ENCODE results near the gene CAPZB. TPM values are rescaled to one million over a fixed set of nuclear protein-coding genes. Genes with fewer than 3 reads are reported as not detected.
"Not testable (repeated sequence)": the region's sequence is repeated elsewhere in the genome, so short reads cannot be mapped to it uniquely, and the experiment has no call there.

The CAPZB gene
- total RNA-seq, 1 experiment from 2014 or later, result 225 TPM

DNA sequence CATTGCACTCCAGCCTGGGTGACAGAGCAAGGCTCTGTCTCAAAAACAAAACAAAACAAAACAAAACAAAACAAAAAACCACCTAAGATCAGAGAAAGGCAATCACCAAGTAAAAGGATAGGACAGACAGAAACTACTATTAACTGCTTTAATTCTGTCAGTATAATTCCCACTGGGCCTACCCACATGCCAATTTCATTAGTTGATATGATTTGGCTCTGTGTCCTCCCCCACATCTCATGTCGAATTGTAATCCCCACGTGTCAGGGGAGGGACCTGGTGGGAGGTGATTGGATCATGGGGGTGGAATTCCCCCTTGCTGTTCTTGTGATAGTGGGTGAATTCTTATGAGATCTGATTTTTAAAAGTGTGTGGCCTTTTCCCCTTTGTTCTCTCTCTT lies 27.2 kb upstream of the CAPZB start:
- no peaks in the 10 kb centered on the region for H3K27me3 ChIP-seq (replicated peaks)
- DNase-seq (ENCODE audit: low read depth in 1 of 2, low spot score in 2 of 2), result no peak
- H3K36me3 ChIP-seq, result no peaks in the 10 kb centered on the region
- H3K9me3 ChIP-seq (replicated peaks), result no peaks in the 10 kb centered on the region
- no peak overlapping the region for H3K4me3 ChIP-seq
- H3K27ac ChIP-seq, result no peak overlapping the region
- peaks cover 10% of the 10 kb centered on the region for H3K4me1 ChIP-seq (replicated peaks)

DNA sequence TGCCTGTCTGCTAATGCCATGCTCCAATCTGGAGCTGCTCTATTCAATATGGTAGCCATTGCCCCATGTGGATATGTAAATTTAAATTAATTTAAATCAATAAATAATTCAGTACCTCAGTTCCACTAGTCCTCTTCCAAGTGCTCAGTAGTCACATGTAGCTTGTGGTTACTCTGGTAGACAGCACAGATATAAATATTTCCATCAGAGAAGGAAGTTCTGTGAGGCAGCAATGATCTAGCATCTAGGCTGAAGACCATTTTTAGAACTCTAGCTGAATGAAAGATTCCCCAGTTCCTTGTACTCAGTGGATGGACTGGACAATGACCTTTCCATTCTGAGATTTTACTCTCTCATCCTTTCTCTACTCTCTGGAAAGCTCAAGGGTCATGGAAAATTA lies 25.8 kb upstream of the CAPZB start:
- no peaks in the 10 kb centered on the region for H3K9me3 ChIP-seq (replicated peaks)
- H3K4me3 ChIP-seq, result no peak overlapping the region
- no peak overlapping the region for H3K27ac ChIP-seq
- no peak for DNase-seq (ENCODE audit: low read depth in 1 of 2, low spot score in 2 of 2)
- H3K4me1 ChIP-seq (replicated peaks), result peaks cover 10% of the 10 kb centered on the region
- H3K27me3 ChIP-seq (replicated peaks), result no peaks in the 10 kb centered on the region
- no peaks in the 10 kb centered on the region for H3K36me3 ChIP-seq

DNA sequence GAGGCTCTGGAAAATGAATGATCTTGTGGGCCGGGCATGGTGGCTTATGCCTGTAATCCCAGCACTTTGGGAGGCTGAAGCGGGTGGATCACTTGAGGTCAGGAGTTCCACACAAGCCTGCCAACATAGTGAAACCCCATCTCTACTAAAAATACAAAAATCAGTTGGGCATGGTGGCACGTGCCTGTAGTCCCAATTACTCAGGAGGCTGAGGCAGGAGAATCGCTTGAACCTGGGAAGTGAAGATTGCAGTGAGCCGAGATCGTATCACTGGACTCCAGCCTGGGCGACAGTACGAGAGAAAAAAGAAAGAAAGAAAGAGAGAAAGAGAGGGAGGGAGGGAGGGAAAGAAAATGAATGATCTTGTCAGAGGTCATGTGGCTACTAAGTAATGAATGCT lies 24.3 kb upstream of the CAPZB start:
- not testable (repeated sequence) for H3K36me3 ChIP-seq; H3K4me3 ChIP-seq; H3K9me3 ChIP-seq (replicated peaks); DNase-seq (ENCODE audit: low read depth in 1 of 2, low spot score in 2 of 2); H3K27ac ChIP-seq; H3K27me3 ChIP-seq (replicated peaks)
- H3K4me1 ChIP-seq (replicated peaks), result peaks cover 22% of the 10 kb centered on the region

DNA sequence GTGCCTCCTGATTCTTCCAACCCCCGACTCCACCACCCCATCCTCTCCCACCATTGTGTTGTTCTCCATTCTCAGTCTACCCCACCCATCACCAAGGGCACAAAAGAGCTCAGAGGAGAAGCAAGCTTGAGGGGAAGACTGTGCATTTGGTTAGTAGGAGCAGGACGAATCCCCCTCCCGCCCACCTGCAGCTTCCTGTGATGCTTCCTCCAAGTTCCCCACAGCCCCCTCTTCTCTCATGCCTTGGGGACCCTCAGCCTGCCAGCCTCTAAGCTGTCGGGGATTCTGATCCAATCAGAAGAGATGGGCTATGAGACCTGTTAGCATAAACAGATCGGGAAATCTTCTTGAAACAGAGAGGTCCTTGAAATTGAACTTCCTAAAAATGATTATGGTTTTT lies 22.2 kb upstream of the CAPZB start:
- Histone ChIP-seq H3K36me3 (no peaks in the 10 kb centered on the region), H3K27ac (no peak overlapping the region), H3K27me3 (replicated peaks) (no peaks in the 10 kb centered on the region), H3K4me3 (no peak overlapping the region), H3K9me3 (replicated peaks) (no peaks in the 10 kb centered on the region), H3K4me1 (replicated peaks) (peaks cover 25% of the 10 kb centered on the region)
- DNase-seq (ENCODE audit: low read depth in 1 of 2, low spot score in 2 of 2), result no peak

DNA sequence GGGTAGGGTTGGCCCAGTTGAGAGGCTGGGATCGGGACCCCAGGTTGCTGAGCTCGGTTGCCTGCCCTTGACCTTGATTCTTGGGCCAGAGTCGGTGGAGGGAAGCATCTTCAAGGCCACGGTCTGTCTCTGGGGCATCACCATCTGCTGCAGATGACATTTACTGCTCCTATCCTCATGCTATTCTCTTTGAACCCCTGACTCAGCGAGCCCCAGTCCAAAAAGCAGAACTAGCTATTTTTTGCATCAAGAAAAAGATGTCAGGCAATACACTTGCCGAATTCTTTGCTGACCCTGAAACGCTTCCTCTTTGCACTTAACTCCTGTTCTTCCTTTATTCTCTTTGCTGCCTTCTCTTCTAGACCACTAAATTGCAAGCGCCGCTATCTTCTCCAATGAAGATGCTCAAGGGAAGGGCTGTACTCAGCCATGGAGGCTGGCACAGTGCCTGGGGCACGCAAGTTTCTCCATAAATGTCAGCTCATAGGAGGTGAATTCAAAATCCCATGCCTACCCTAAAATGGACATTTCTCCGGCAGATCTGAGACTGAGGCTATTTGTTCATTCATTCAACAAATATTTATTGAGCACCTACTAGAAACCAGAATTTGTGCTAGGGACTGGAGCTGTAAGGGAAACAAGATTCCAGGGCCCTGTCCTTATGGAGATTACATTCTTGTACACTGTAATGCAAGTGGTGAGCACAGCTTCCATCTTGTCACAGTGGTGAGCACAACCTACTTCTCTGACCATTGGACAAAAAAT lies 20.5 kb upstream of the CAPZB start:
- Histone ChIP-seq H3K27me3 (replicated peaks) (no peaks in the 10 kb centered on the region), H3K27ac (no peak overlapping the region), H3K4me3 (no peak overlapping the region), H3K36me3 (no peaks in the 10 kb centered on the region), H3K4me1 (replicated peaks) (peaks cover 25% of the 10 kb centered on the region), H3K9me3 (replicated peaks) (no peaks in the 10 kb centered on the region)
- DNase-seq (ENCODE audit: low read depth in 1 of 2, low spot score in 2 of 2), result no peak

DNA sequence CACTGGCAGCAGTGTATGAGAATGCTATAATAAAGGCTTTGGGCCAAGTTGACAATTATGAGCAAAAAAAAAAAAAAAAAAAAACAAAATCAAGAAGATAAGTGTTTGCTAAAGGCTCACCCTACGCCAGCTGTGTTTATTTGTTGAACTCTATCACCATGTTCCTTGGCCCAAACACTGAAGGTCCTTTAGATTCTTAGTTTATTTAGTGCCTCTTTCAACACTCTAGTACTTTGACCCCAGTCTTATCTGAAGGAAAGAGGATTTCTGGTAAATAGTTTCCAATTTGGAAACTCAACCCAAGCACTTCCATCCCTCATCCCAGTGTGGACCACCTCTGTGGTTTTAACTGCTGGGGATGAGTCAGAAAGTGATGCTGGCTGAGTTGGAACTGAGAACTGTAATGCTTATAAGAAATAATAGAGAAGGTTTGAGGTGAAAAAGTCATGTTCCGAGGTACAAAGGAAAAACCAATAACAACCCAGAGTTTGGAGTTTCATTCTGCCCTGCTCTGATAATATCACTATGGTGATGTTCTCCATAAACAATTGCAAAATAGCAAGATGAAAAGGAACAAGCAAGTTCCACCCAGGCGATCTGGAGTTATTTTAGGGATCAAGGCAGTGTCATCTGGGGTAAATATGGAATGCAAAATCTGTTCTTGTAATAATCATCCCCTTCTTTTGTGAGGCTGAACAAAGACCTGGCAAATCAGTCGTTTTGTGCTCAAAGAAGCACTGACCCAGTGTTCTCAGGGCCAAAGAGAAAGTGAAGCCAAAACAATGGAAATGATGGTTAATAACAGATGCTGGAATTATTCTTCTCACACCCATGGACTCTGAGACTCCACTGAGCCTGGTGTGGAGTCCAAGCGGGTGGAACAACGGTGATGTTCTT lies 19.7 kb upstream of the CAPZB start:
- peak in 1 of 2 experiments; percentile 73 for DNase-seq (ENCODE audit: low read depth in 1 of 2, low spot score in 2 of 2)
- Histone ChIP-seq H3K9me3 (replicated peaks) (no peaks in the 10 kb centered on the region), H3K27me3 (replicated peaks) (no peaks in the 10 kb centered on the region), H3K4me1 (replicated peaks) (peaks cover 25% of the 10 kb centered on the region), H3K27ac (no peak overlapping the region), H3K36me3 (no peaks in the 10 kb centered on the region), H3K4me3 (no peak overlapping the region)

DNA sequence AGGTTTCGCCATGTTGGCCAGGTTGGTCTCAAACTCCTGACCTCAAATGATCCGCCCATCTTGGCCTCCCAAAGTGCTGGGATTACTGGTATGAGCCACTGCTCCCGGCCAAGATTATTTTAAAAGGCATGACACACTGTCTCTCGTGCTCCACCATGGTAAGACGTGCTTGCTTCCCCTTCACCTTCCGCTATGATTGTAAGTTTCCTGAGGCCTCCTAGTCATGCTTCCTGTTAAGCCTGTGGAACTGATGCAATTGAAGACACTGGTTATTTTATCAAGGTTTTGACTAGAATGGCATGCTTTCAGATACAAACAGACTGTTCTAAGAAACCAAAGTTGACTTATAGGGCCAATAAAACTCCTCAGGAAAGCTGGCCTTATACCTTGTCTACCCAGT lies 16.9 kb upstream of the CAPZB start:
- H3K27me3 ChIP-seq (replicated peaks); H3K27ac ChIP-seq; H3K36me3 ChIP-seq; DNase-seq (ENCODE audit: low read depth in 1 of 2, low spot score in 2 of 2); H3K9me3 ChIP-seq (replicated peaks); H3K4me3 ChIP-seq: not testable (repeated sequence)
- peaks cover 16% of the 10 kb centered on the region for H3K4me1 ChIP-seq (replicated peaks)

DNA sequence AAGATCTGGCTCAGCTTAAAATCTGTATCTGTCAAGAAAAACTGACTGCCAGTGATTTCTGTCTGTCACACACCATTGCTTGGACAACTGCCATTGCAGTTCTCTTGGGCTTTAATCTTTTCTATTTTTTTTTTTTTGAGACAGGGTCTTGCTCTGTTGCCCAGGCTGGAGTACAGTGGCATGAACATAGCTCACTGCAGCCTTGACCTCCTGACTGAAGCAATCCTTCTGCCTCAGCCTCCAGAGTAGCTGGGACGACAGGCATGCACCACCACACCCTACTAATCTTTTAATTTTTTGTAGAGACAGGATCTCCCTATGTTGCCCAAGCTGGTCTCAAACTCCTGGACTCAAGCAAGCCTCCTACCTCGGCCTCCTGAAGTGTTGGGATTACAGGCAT lies 14.5 kb upstream of the CAPZB start:
- H3K27ac ChIP-seq; H3K9me3 ChIP-seq (replicated peaks); H3K36me3 ChIP-seq; DNase-seq (ENCODE audit: low read depth in 1 of 2, low spot score in 2 of 2); H3K27me3 ChIP-seq (replicated peaks); H3K4me1 ChIP-seq (replicated peaks); H3K4me3 ChIP-seq: not testable (repeated sequence)

DNA sequence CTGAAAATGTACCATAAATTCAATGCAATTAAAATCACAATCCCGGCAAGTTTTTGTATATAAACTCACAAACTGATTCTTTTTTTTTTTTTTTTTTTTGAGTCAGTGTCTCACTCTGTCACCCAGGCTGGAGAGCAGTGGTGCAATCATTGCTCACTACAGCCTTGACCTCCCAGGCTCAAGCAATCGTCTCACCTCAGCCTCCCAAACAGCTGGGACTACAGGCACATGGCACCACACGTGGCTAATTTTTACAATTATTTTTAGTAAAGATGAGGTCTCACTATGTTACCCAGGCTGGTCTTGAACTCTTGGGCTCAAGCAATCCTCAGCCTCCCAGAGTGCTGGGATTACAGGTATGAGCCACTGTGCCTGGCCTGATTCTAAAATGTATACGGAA lies 12.1 kb upstream of the CAPZB start:
- H3K27me3 ChIP-seq (replicated peaks); H3K4me3 ChIP-seq; H3K9me3 ChIP-seq (replicated peaks); H3K4me1 ChIP-seq (replicated peaks); H3K36me3 ChIP-seq; H3K27ac ChIP-seq; DNase-seq (ENCODE audit: low read depth in 1 of 2, low spot score in 2 of 2): not testable (repeated sequence)

DNA sequence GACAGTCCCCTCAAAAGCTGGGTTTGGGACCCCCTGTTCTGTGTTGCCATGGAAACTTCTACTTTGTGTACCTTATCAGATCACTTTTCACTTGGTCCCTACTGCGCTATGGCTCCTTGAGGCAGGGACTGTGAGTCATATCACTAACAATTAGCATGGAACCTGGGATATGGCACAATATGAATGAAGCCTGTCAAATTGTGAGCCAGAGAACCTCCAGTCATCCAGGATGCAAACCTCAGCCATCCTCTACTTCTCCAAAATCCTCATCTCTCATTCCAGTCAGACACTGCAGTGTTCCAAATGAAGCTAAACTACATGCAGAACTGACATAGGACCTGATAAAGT lies 11.2 kb upstream of the CAPZB start:
- no peaks in the 10 kb centered on the region; the same call in 1 of the 2 replicates for H3K27me3 ChIP-seq (replicated peaks)
- no peaks in the 10 kb centered on the region for H3K9me3 ChIP-seq (replicated peaks)
- H3K4me1 ChIP-seq (replicated peaks), result no peaks in the 10 kb centered on the region
- no peak for DNase-seq (ENCODE audit: low read depth in 1 of 2, low spot score in 2 of 2)
- H3K27ac ChIP-seq, result no peak overlapping the region
- no peak overlapping the region for H3K4me3 ChIP-seq
- no peaks in the 10 kb centered on the region for H3K36me3 ChIP-seq

DNA sequence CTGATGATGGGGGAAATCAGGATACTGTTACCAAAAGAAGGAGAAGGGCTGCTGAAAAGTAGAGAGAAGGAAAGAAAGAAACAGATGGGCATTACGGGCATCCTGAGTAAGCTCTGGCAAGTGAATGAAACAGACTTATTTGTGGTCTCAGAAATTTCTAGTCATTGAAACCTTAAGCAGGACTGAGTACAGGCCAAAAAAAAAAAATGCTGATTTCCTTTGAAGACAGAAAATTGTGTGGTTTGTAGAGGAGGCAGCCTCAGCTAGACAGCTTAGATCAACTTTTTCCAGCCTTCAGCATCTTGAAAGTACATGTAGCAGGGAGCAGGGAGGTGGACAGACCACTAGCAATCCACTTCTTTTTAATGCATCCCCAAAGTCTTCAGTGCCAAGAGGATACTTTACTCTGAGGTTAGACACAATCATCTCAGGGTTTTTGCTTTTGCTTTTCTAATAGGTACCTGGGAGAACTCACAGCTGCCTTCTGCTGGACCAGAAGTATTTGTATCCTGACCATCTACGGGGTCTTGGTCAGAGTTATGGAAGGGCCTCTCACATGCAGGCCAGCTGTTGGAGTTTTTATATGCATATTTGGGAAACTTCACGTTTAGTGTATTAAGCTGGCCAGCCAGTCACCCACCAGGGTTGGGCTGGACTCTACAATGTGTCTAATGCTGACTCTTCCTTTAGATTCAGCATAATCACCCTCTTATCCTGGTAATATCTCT lies 10.6 kb upstream of the CAPZB start:
- Histone ChIP-seq H3K9me3 (replicated peaks) (no peaks in the 10 kb centered on the region), H3K27me3 (replicated peaks) (no peaks in the 10 kb centered on the region; the same call in 1 of the 2 replicates), H3K4me3 (no peak overlapping the region), H3K27ac (no peak overlapping the region), H3K36me3 (no peaks in the 10 kb centered on the region), H3K4me1 (replicated peaks) (no peaks in the 10 kb centered on the region)
- DNase-seq (ENCODE audit: low read depth in 1 of 2, low spot score in 2 of 2), result no peak

DNA sequence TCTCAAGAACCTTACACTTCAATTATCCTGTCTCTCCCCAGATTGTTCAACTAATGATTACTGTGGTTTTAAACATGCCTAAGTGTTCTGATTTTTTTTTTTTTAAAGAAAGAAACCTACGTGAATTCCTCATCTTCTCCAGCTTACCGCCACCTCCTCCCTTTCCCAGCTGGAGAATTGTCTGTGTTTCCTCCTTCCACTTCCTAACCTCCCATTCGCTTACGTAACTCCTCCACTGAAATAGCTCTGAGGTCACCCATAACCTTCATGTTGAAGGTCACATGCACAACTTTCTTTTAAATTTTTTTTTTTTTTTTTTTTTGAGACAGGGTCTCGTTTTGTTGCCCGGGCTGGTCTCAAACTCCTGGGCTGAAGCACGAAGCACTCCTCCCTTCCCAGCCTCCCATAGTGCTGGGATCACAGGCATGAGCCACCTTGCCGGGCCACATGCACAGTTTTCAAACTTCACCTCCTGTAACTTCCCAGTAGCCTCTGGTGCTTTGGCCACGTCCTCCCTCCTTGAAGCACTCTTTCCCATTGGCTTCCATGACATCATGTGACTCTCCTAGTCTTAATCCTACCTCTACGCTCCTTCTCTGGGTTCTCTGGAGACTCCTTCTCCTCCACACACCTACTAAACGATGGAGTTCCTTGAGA lies 9.8 kb upstream of the CAPZB start:
- H3K4me3 ChIP-seq, result no peak overlapping the region
- no peaks in the 10 kb centered on the region for H3K9me3 ChIP-seq (replicated peaks)
- no peak for DNase-seq (ENCODE audit: low read depth in 1 of 2, low spot score in 2 of 2)

DNA sequence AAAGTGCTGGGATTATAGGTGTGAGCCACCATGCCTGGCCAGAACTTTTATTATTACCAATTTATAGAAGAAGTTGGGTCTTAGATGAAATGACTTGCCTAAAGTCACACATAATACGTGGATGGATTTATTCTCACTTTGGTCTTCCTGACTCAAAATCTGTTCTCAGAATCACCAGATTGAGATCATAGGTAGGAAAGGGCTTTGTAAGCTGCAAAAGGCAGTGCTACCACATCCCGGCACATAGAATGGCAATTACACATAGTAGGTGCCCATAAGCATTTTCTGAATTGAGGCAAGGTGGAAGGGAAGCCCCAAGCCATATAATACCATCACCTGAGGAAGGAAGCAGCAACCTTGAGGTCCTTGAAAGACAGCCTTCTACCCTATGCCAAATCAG lies 8.2 kb upstream of the CAPZB start:
- no peak overlapping the region for H3K27ac ChIP-seq
- DNase-seq (ENCODE audit: low read depth in 1 of 2, low spot score in 2 of 2), result no peak
- H3K36me3 ChIP-seq, result no peaks in the 10 kb centered on the region
- H3K4me3 ChIP-seq, result no peak overlapping the region
- no peaks in the 10 kb centered on the region; the same call in 1 of the 2 replicates for H3K27me3 ChIP-seq (replicated peaks)
- H3K9me3 ChIP-seq (replicated peaks), result no peaks in the 10 kb centered on the region
- H3K4me1 ChIP-seq (replicated peaks), result no peaks in the 10 kb centered on the region

More for the DNA sequence above, 9.8 kb upstream of the CAPZB start:
- Histone ChIP-seq H3K27me3 (replicated peaks) (no peaks in the 10 kb centered on the region; the same call in 1 of the 2 replicates), H3K4me1 (replicated peaks) (no peaks in the 10 kb centered on the region), H3K36me3 (no peaks in the 10 kb centered on the region), H3K27ac (no peak overlapping the region)
